Pons (tissue), 1 donor: Measurements from ENCODE around the gene TXNRD3.

Experiments used
- DNase-seq: peaks from one replicate; pipeline ENCODE4 v3.0.0-alpha.2; 2016; ENCODE audit warnings: low spot score

TXNRD3 gene

DNA sequence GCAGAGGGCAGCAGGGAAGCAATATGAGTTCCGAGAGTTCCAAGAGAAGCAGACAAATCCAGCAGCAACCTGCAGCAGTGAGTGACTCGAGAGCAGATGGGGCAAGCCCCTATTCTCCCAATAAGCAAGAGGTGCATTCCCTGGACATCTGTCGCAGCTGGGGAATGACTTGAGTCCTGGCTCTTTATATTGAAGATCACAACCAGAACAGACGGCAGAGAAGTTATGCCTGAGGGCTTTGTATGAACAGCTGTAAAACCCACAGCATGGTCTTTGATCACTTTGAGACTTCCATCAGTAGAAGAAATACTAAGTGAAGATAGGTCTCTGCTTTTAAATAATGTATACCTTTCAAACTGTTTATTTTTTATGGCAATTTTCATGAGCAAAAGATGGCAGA lies 72.6 kb downstream of the TXNRD3 start:
- DNase-seq, result no peak

DNA sequence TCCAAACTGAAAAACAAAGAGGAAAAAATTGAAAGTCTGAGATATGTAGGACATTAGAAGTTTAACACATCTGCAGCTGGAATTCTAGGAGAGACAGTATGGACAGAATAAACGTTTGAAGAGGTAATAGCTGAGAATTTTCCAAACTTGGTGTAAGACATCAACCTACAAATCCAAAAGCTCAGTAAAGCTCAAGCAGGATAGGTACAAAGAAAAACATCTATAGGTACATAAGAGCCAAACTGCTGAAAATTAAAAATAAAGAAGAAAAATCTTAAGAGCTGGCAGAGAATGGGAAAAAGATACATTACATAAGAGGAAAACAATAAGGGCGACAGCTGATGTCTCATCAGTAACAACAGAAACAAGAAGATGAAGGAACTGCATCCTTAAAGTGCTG lies 73.4 kb downstream of the TXNRD3 start:
- no peak for DNase-seq

DNA sequence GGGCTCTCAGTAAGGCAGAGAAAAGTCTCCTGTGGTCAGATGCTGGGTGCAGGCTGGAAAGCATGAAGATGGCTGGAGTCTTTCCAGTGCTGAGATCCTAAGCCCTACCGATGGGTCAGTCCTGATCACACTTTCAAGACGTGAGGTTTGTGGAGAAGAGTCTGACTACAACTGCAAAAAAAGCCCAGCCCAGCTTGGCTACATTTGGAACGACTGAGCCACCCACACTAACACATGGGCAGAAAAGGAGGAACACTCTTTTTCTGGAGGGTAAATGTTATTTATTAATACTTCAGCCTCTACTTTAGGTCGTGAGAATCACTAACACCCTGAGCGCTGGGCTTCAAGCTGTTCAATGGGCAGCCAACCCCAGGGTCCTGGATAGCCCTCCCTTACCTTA lies 74.2 kb downstream of the TXNRD3 start:
- no peak for DNase-seq

DNA sequence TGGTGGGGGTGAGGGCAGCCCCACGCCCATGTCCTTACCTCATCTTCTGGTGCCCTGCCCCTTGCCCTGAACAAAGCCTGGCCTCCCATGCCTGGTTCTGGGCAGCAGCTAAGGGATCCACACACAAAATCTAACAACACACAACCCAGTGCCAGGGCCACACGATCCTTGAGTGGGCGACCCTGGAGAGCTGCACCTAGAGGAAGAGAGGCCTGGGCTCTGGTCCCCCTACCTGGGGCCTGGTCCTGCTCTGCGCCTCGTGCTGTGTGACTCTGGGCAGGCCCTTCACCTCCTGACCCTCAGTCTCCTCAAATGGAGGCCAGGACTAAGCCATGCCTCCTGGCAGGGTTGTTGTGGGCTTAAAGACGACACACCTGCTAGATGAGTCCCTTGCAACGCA lies 76.2 kb downstream of the TXNRD3 start:
- DNase-seq, result no peak

- no peak for DNase-seq
Observed at GRCh38 chr3:126577261-126577660, 77.7 kb downstream of the TXNRD3 start.

- DNase-seq, result no peak
Observed at GRCh38 chr3:126573492-126574117, 81.3 kb downstream of the TXNRD3 start.

DNA sequence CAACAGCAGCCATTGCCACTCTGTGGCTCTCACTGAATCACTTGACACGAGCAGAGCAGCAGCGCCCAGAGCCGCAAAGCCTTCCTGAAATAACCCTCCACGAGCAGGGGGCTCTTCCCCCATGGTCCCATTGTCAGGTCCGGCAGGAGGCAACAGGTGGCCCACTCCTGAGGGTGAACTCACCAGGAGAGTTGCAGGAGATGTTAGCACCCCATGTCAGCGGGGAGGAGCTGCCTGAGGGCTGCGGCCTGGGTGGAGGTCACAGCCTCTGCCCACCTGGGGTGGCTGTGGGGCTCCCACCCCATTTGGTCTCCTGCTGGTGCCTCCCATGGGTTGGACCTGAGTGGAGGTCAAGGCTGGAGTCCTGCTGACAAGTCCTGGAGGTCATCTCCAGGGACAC lies 83.8 kb downstream of the TXNRD3 start:
- no peak for DNase-seq

GRCh38 chr3:126570103-126570541 lies 84.8 kb downstream of the TXNRD3 start:
- no peak for DNase-seq

- no peak for DNase-seq
Observed at GRCh38 chr3:126569390-126569975, 85.4 kb downstream of the TXNRD3 start.

GRCh38 chr3:126568776-126569342 lies 86.1 kb downstream of the TXNRD3 start:
- DNase-seq, result no peak

DNA sequence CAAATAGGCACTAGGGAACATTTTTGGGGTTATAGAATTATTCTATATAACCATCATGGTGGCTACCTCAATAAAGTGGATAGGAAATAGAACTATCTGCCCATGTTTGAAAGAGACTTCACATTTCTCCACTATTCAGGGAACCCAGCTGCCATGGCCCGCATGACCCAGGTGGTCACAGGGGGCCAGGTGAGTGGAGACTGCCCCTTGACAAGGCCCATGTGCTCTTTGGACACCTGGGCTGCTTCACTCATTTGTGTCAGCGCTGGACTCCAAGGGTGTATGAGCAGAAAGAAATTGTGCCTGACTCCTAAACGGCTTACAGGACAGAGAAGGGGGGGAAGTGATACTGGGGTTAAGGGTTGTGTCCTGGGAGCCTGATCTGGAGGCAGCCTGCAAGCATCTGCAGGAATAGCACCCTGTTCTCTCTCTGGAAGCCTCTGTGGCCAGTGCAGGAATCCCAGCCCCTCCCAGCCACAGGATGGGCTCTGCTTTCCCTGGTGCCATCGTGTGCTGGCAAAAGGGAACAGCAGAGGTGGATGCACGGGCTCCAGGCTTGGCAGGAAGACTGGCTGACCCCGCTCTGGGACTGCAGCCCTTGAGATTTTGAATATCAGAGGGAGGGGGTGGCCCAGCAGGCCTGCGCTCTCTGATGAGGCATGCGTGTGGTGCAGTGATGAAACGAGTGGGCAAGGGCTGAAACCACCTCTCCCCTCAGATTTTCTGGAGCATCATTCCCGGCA lies 87.1 kb downstream of the TXNRD3 start:
- DNase-seq, result no peak

- no peak for DNase-seq
Observed at GRCh38 chr3:126562737-126563276, 92.1 kb downstream of the TXNRD3 start.

DNA sequence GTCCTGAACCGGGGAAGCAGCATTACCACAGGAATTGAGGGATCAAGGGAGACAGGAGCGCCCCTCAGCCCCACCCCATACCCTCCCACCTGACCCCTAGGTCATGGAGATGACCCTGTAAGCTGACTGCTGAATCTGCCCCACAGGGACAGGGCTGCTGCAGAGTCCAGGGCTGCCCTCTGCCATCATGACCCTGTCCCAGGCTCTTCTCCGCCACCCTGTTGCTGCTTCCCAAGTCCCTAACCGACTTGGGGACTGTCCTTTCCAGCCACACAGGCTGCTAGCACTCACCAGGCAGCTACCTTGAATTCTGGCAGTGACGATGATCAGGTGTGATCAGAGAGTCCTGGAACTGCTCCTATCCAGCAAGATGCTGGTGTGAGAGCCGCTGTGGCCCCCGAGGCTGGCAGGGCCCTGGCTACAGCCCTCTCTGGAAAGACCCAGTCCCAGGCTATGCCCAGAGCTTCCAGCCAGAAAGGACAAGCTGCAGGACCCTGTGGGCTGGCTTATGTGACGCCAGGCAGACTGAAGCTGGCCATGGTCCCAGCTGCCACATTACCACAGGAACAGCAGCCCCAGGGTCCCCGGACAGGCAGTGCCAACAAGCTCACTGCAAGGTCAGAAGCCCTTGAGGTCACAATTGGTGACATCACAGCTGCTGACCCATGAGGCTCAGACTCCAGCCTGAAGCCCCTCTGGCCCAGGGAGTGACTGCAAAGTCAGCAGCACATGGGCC lies 96.4 kb downstream of the TXNRD3 start, which contains the start of gene C3orf22:
C3orf22 (minus strand) TSS at position 597 of the 736 bp plus-strand sequence. CDS start 5,542 bp downstream, outside the sequence.
- no peak for DNase-seq

- DNase-seq, result no peak
Observed at GRCh38 chr3:126557761-126558160, 97.2 kb downstream of the TXNRD3 start.

GRCh38 chr3:126557415-126557745 lies 97.5 kb downstream of the TXNRD3 start:
- DNase-seq, result no peak
